A549 (cell line): ENCODE measurements around the gene CRYGA. TPM values are rescaled to one million over a fixed set of nuclear protein-coding genes. Genes with fewer than 3 reads are reported as not detected.

Source experiments
- ATAC-seq, 2 experiments: fragments of 200-7000 bp in 1 of 2; fragments of >200 bp in 1 of 2; cut with Nextera tagmentation in 1 of 2; cut with Tn5 transposase in 1 of 2; 3 replicates each; pipeline versions ENCODE4 v1.8.0 to v1.9.1; 2018 to 2020; ENCODE audit warnings: mild to moderate bottlenecking in 1 of 2, moderate library complexity in 1 of 2
- CTCF ChIA-PET: fragments of 300-600 bp; sonication (Branson Sonifier 250); formaldehyde crosslinking; extraction: SDS; loops from one replicate; lab custom pipeline; 2021; ENCODE audit warnings: antibody characterized with exemption, inconsistent platforms; lab: Yijun Ruan, JAX
- POLR2A ChIA-PET: fragments of 350-600 bp; formaldehyde crosslinking; extraction: SDS; loops from one replicate; lab custom pipeline; 2021; ENCODE audit warnings: antibody characterized with exemption, inconsistent platforms; lab: Yijun Ruan, JAX
- DNase-seq, 2 experiments: peaks; one replicate each; pipeline versions ENCODE4 v3.0.0 to v3.0.0-alpha.2; 2011 to 2016; ENCODE audit warnings: low read depth in 1 of 2, low spot score in 1 of 2
- FAIRE-seq: peaks from 2 replicates; lab custom pipeline; 2011; peaks lifted over from hg19 to GRCh38; lab: Jason Lieb, UNC
- H3K27ac ChIP-seq, 2 experiments: fragments of >200 bp; sonication (Bioruptor Twin); formaldehyde crosslinking; 3 replicates each; pipeline ENCODE4 v1.5.1; 2016 to 2017
- H3K4me1 ChIP-seq: fragments of >200 bp; sonication (Bioruptor Twin); formaldehyde crosslinking; 3 replicates; pipeline ENCODE4 v1.6.1; 2016
- H3K4me2 ChIP-seq: fragments of >200 bp; sonication (Bioruptor Twin); formaldehyde crosslinking; 3 replicates; pipeline ENCODE4 v1.6.1; 2016
- H3K4me3 ChIP-seq: fragments of >200 bp; sonication (Bioruptor Twin); formaldehyde crosslinking; 3 replicates; pipeline ENCODE4 v1.5.1; 2016
- H3K9me3 ChIP-seq: fragments of >200 bp; sonication (Bioruptor Twin); formaldehyde crosslinking; 3 replicates; pipeline ENCODE4 v1.6.1; 2016
- CBX2 ChIP-seq: fragments of 200-600 bp; sonication (generic); IDR thresholded peaks from 2 replicates; pipeline ENCODE4 v1.6.1; 2016; ENCODE audit warnings: low read depth, mild to moderate bottlenecking, borderline replicate concordance
- CEBPB ChIP-seq, 2 experiments: fragments of >200 bp in 1 of 2; sonication (Bioruptor Twin) in 1 of 2; formaldehyde crosslinking in 1 of 2; IDR thresholded peaks; 2 replicates each; pipeline ENCODE4 v1.6.1; 2012 to 2016
- CHD2 ChIP-seq: fragments of 150-350 bp; IDR thresholded peaks from 2 replicates; pipeline ENCODE4 v1.6.1; 2014; ENCODE audit warnings: low read length; ENCODE audit not compliant: partially characterized antibody
- CTCF ChIP-seq: fragments of >200 bp; sonication (Bioruptor Twin); formaldehyde crosslinking; IDR thresholded peaks from 3 replicates; pipeline ENCODE4 v1.5.1; 2016
- E2F6 ChIP-seq: IDR thresholded peaks from 2 replicates; pipeline ENCODE4 v1.6.1; 2012; ENCODE audit warnings: low read depth, borderline replicate concordance
- EHMT2 ChIP-seq: fragments of 200-600 bp; sonication (generic); IDR thresholded peaks from 2 replicates; pipeline ENCODE4 v1.6.1; 2016; ENCODE audit warnings: antibody characterized with exemption, low read depth, mild to moderate bottlenecking, moderate library complexity
- EP300 ChIP-seq, 2 experiments: fragments of >200 bp; sonication (Bioruptor Twin); formaldehyde crosslinking; IDR thresholded peaks; 2 replicates in 1 of 2; 3 replicates in 1 of 2; pipeline ENCODE4 v1.6.1; 2016 to 2017
- FOXS1 ChIP-seq: fragments of 250-450 bp; sonication (Bioruptor Pico); IDR thresholded peaks from 2 replicates; pipeline ENCODE4 v1.5.0; 2020; ENCODE audit warnings: mild to moderate bottlenecking, moderate library complexity
- JUNB ChIP-seq: fragments of >200 bp; sonication (Bioruptor Twin); formaldehyde crosslinking; IDR thresholded peaks from 2 replicates; pipeline ENCODE4 v1.6.1; 2016
- MAFK ChIP-seq: fragments of 450-650 bp; IDR thresholded peaks from 2 replicates; pipeline ENCODE4 v1.6.1; 2014; ENCODE audit not compliant: partially characterized antibody
- MAX ChIP-seq: IDR thresholded peaks from 2 replicates; pipeline ENCODE4 v1.6.1; 2012
- NPAS2 ChIP-seq: fragments of 250-450 bp; sonication (Bioruptor Pico); IDR thresholded peaks from 2 replicates; pipeline ENCODE4 v1.8.0; 2022; ENCODE audit warnings: mild to moderate bottlenecking, moderate library complexity, borderline replicate concordance
- POLR2A ChIP-seq: IDR thresholded peaks from 2 replicates; pipeline ENCODE4 v1.6.1; 2012; ENCODE audit warnings: mild to moderate bottlenecking, low read length
- POLR2AphosphoS2 ChIP-seq: conservative IDR thresholded peaks from 2 replicates; pipeline ENCODE4 v1.6.1; 2012; ENCODE audit warnings: low read length, improper control_type of control experiment, inconsistent platforms
- RAD21 ChIP-seq, 2 experiments: fragments of >200 bp in 1 of 2; sonication (Bioruptor Twin) in 1 of 2; formaldehyde crosslinking in 1 of 2; IDR thresholded peaks in 1 of 2; conservative IDR thresholded peaks in 1 of 2; 2 replicates in 1 of 2; 3 replicates in 1 of 2; pipeline ENCODE4 v1.6.1; 2012 to 2018; ENCODE audit warnings: inconsistent platforms in 1 of 2
- REST ChIP-seq: fragments of 200-600 bp; sonication (generic); IDR thresholded peaks from 2 replicates; pipeline ENCODE4 v1.6.1; 2016; ENCODE audit warnings: antibody characterized with exemption, mild to moderate bottlenecking, moderate library complexity
- RFX5 ChIP-seq: fragments of 450-650 bp; IDR thresholded peaks from 2 replicates; pipeline ENCODE4 v1.7.1; 2014; ENCODE audit warnings: antibody characterized with exemption, mild to moderate bottlenecking, moderate library complexity
- SMC3 ChIP-seq: fragments of >200 bp; sonication (Bioruptor Twin); formaldehyde crosslinking; IDR thresholded peaks from 3 replicates; pipeline ENCODE4 v1.6.1; 2018; ENCODE audit warnings: inconsistent platforms
- TFCP2L1 ChIP-seq: fragments of 250-450 bp; sonication (Bioruptor Pico); IDR thresholded peaks from 2 replicates; pipeline ENCODE4 v1.5.0; 2021; ENCODE audit warnings: mild to moderate bottlenecking
- TP53 ChIP-seq: fragments of 250-450 bp; sonication (Bioruptor Pico); IDR thresholded peaks from 2 replicates; pipeline ENCODE4 v1.5.0; 2021; ENCODE audit warnings: mild to moderate bottlenecking, moderate library complexity
- ZFP36 ChIP-seq: fragments of 450-650 bp; IDR thresholded peaks from 2 replicates; pipeline ENCODE4 v1.6.1; 2014; ENCODE audit warnings: borderline replicate concordance; ENCODE audit not compliant: partially characterized antibody
- WGBS: methylation state at CpG from one replicate; pipeline ENCODE4 v1.1.6; 2017; ENCODE audit errors: missing lambda C conversion rate; 5-methylcytosine and 5-hydroxymethylcytosine counted together
- polyA plus RNA-seq, 4 experiments: library from polyadenylated mRNA; depleted of rRNA in 3 of 4; stranded (reverse); fragments of >200 nt; fragmentation: RNase III in 1 of 4; extraction: RNeasy Plus Mini Kit Qiagen cat#74134 plus additional on column Dnase treatment in 1 of 4; gene quantifications; 2 replicates in 3 of 4; 3 replicates in 1 of 4; pipeline ENCODE4 v1.2.3, GENCODE V29; 2011 to 2017

Gene CRYGA
- polyA plus RNA-seq, 2 of the 4 experiments (the other 2 are of a cell fraction), result not detected

DNA sequence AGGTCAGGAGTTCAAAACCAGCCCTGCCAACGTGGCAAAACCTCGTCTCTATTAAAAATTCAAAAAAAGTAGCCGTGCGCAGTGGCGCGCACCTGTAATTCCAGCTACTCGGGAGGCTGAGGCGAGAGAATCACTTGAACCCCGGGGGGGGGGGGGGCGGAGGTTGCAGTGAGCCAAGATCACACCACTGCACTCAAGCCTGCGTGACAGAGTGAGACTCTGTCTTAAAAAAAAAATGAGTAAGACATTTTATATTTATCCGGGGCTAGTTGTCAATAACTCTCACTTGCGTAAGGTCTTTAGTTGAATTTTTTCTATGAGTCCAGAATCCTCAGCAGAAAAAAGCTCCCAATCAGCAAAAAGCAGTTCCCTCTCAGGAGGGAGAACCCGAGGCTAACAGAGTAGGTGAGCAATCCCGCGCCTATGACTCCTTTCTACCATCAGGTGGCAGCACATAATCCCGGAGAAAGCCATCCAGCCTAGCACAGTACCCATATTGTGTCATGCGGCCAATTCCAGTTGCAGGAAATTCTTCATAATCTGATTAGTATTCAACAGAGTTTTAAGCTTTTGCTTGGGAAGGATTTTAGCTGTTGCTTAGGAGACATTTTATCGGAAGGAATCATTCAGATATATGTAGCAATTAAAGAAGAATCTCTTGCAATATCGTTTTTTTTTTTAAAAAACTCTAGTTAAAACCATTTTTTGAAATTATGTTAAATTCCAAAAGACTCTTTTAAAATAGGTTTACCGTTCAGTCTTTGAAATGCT, 11.9 kb upstream of the CRYGA start:
- peak; percentile 63 to 78 for DNase-seq
- Histone ChIP-seq H3K9me3 (no peaks in the 10 kb centered on the region), H3K4me2 (peak overlapping the region; percentile 58), H3K4me1 (0 out of 3 replicates have a peak, but pooled peaks cover 3% of the 10 kb centered on the region), H3K27ac (0 out of 6 replicates have a peak overlapping the region, but pooled peaks of 1 of the 2 experiments have one; percentile 39), H3K4me3 (no peak overlapping the region)
- no peak for TF ChIP-seq E2F6
- TF ChIP-seq EHMT2, result no peak
- peak; percentile 56 for TF ChIP-seq SMC3
- TF ChIP-seq CTCF, result peak; percentile 76
- no peak for TF ChIP-seq MAX
- TF ChIP-seq JUNB, result no peak
- no peak for TF ChIP-seq FOXS1 (CRISPR knock-in tag)
- no peak for TF ChIP-seq REST
- TF ChIP-seq NPAS2 (CRISPR knock-in tag), result no peak
- TF ChIP-seq CBX2, result no peak
- no peak for TF ChIP-seq ZFP36
- TF ChIP-seq POLR2A, result no peak
- 0 out of 4 replicates have a peak, but pooled peaks of 1 of the 2 experiments have one; percentile 19 for TF ChIP-seq CEBPB (IDR thresholded peaks at IDR 0.05)
- no peak for TF ChIP-seq TP53 (CRISPR knock-in tag)
- TF ChIP-seq CHD2, result no peak
- TF ChIP-seq RAD21 (conservative IDR thresholded peaks at IDR 0.05 in 1 of 2, IDR thresholded peaks at IDR 0.05 in 1 of 2), result peak; percentile 64 to 75
- peak; percentile 97 for TF ChIP-seq MAFK
- no peak for TF ChIP-seq TFCP2L1 (CRISPR knock-in tag)
- 22% methylated on average over 20 of the region's 21 CpGs for WGBS
- CTCF ChIA-PET, result interaction anchor here (0.6 to 4.9 kb wide), 49 partner anchors 8 to 225 kb away, joined by 3 to 64 read pairs (median 5); partner anchors contain the start of genes C2orf80, CRYGA, CRYGD and IDH1
- FAIRE-seq, result no peak
- POLR2A ChIA-PET, result interaction anchor here (1.9 kb wide), 1 partner anchor 80 kb away, joined by 10 read pairs; the partner anchor contains the start of gene IDH1
- ATAC-seq, result peak; percentile 97 to 100

DNA sequence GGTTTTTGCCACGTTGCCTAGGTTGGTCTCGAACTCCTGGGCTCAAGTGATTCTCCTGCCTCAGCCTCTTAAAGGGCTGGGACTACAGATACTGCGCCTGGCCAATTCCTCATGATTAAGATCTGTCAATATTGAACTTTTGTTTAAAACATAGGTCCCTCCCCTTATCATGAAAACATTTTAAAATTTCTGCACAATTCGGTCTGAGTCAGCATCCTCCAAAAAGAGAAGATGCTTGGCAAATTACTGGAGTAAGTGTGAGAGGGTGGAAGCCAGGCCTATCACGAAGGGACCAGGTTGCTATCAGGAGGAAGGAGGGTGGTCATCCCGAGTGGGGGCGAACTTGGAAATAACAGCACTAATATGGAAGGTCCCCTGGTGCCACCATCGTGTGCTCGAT, 10.8 kb upstream of the CRYGA start:
- Histone ChIP-seq H3K27ac (no peak overlapping the region), H3K9me3 (no peaks in the 10 kb centered on the region), H3K4me3 (no peak overlapping the region), H3K4me2 (no peak overlapping the region)
- ChIA-PET POLR2A (no interaction called here), CTCF (interaction anchor here (0.9 to 4.9 kb wide), 13 partner anchors 9 to 127 kb away, joined by 3 to 64 read pairs (median 6); partner anchors contain the start of genes CRYGA, CRYGD and IDH1)
- 77% methylated on average over 9 of the region's 9 CpGs for WGBS
- no peak for ATAC-seq
- no peak for TF ChIP-seq E2F6
- no peak for TF ChIP-seq POLR2AphosphoS2
- no peak for TF ChIP-seq EP300 (IDR thresholded peaks at IDR 0.05)
- no peak for TF ChIP-seq RFX5
- TF ChIP-seq MAFK, result peak; percentile 16
- no peak for TF ChIP-seq RAD21 (conservative IDR thresholded peaks at IDR 0.05 in 1 of 2, IDR thresholded peaks at IDR 0.05 in 1 of 2)
- TF ChIP-seq, all 56 proteins: peak for 1
- FAIRE-seq (no peak), DNase-seq (no peak)
- 0 out of 3 replicates have a peak, but pooled peaks cover 3% of the 10 kb centered on the region for H3K4me1 ChIP-seq
